SJCRH30 (cell line): ENCODE results near the gene JPT1. TPM values are rescaled to one million over a fixed set of nuclear protein-coding genes. Genes with fewer than 3 reads are reported as not detected.
"Not testable (repeated sequence)": the region's sequence is repeated elsewhere in the genome, so short reads cannot be mapped to it uniquely, and the experiment has no call there.

ENCODE experiments used
- DNase-seq, 2 experiments: peaks; one replicate each; pipeline ENCODE4 v3.0.0-alpha.2; 2015 to 2020
- H3K27ac ChIP-seq: fragments of 250-450 bp; sonication (Bioruptor Pico); 2 replicates; pipeline ENCODE4 v1.5.1; 2020; ENCODE audit warnings: mild to moderate bottlenecking, moderate library complexity
- H3K27me3 ChIP-seq: fragments of 250-450 bp; sonication (Bioruptor Pico); 2 replicates; pipeline ENCODE4 v1.5.1; 2020; ENCODE audit warnings: mild to moderate bottlenecking, moderate library complexity
- H3K36me3 ChIP-seq: fragments of 250-450 bp; sonication (Bioruptor Pico); 2 replicates; pipeline ENCODE4 v1.5.1; 2020; ENCODE audit warnings: mild to moderate bottlenecking, moderate library complexity
- H3K4me1 ChIP-seq: fragments of 250-450 bp; sonication (Bioruptor Pico); 2 replicates; pipeline ENCODE4 v1.5.1; 2020; ENCODE audit warnings: mild to moderate bottlenecking, moderate library complexity
- H3K4me3 ChIP-seq: fragments of 250-450 bp; sonication (Bioruptor Pico); 2 replicates; pipeline ENCODE4 v1.5.1; 2020; ENCODE audit warnings: mild to moderate bottlenecking, moderate library complexity
- H3K9me3 ChIP-seq: fragments of 250-450 bp; sonication (Bioruptor Pico); replicated peaks from 2 replicates; pipeline ENCODE4 v1.5.1; 2020; ENCODE audit warnings: mild to moderate bottlenecking, moderate library complexity
- total RNA-seq: library from RNA; depleted of rRNA; stranded (reverse); fragments of >200 nt; shearing (Covaris generic); gene quantifications from 2 replicates; pipeline ENCODE4 v1.2.3, GENCODE V29; 2014

The JPT1 gene
- total RNA-seq, 1 experiment from 2014 or later = 320 TPM

DNA sequence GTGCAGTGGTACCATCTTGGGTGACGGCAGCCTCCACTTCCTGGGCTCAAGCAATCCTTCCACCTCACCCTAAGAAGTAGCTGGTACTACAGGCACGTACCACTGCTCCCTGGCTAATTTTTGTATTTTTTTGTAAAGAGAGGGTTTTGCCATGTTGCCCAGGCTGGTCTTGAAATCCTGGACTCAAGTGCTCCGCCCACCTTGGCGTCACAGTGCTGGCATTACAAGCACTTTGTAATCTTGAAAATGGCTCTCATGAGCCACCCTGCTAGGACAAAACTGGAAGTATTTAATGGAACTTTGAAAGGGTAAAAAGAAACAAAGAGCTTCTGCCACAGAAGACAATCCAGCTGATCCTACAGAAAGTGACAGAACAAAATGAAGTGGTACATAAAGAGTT, 19.2 kb upstream of the JPT1 start:
- Histone ChIP-seq H3K9me3 (no peaks in the 10 kb centered on the region), H3K27ac (no peak overlapping the region), H3K36me3 (peaks cover 88% of the 10 kb centered on the region), H3K4me1 (no peaks in the 10 kb centered on the region), H3K4me3 (no peak overlapping the region), H3K27me3 (no peaks in the 10 kb centered on the region)
- no peak for DNase-seq

DNA sequence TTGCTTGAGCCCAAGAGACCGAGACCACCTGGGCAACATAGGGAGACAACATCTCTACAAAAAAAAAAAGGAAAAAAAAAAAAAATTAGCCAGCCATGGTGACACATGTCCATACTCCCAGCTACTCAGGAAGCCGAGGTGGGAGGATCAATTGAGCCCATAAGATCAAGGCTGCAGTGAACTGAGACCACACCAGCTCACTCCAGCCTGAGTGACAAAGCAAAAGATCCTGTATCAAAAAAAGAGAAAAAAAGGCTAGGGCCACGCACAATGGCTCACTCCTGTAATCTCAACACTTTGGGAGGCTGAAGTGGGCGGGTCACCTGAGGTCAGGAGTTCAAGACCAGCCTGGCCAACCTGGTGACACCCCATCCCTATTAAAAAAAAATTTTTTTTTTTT, 14.7 kb upstream of the JPT1 start:
- no peak for DNase-seq
- H3K4me3 ChIP-seq = no peak overlapping the region
- H3K27me3 ChIP-seq = no peaks in the 10 kb centered on the region
- peaks cover 92% of the 10 kb centered on the region for H3K36me3 ChIP-seq
- no peaks in the 10 kb centered on the region for H3K9me3 ChIP-seq
- no peaks in the 10 kb centered on the region for H3K4me1 ChIP-seq
- no peak overlapping the region for H3K27ac ChIP-seq

DNA sequence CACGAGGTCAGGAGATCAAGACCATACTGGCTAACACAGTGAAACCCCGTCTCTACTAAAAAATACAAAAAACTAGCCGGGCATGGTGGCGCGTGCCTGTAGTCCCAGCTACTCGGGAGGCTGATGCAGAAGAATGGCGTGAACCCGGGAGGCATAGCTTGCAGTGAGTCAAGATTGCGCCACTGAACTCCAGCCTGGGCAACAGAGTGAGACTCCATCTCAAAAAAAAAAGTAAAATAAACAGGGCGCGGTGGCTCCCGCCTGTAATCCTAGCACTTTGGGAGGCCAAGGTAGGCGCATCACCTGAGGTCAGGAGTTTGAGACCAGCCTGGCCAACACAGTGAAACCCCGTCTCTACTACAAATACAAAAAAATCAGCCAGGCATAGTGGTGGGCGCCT, 10.3 kb upstream of the JPT1 start:
- not testable (repeated sequence) for H3K9me3 ChIP-seq, H3K27me3 ChIP-seq, H3K4me3 ChIP-seq, DNase-seq, H3K27ac ChIP-seq, H3K4me1 ChIP-seq
- peaks cover 73% of the 10 kb centered on the region for H3K36me3 ChIP-seq

DNA sequence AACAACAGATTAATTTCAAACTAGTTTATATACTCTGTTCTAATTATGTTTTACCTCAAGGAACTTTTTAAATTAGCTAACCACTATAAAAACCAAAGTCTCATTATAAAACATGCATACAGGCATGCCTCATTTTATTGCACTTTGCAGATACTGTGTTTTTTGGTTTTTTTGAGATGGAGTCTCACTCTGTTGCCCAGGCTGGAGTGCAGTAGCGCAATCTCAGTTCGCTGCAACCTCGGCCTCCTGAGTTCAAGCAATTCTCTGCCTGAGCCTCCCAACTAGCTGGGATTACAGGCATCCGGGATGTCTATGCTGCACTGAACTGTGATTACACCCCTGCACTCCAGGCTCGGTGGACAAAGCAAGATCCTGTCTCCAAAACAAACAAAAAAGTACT, 8.8 kb upstream of the JPT1 start:
- Histone ChIP-seq H3K36me3 (peaks cover 62% of the 10 kb centered on the region), H3K27me3 (no peaks in the 10 kb centered on the region), H3K9me3 (no peaks in the 10 kb centered on the region), H3K4me3 (no peak overlapping the region), H3K4me1 (no peaks in the 10 kb centered on the region), H3K27ac (no peak overlapping the region)
- no peak for DNase-seq

DNA sequence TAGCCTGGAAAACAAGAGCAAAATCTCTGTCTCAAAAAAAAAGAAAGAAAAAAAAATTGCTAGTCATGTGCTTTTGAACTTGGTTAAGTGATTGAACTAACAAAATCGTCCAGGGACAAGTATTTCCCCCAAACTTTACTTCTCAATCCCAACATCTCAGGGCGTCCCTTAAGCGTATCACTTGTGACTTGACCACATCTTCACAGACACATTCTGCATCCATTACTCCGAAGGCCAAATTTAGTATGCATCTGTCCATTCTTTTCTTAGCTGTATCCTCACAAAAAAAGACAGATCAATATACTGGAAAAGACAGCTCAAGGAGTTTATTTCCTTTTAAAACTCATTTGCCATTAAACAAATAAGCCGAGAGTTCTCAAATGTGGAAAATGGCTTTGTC, 5.9 kb upstream of the JPT1 start:
- H3K9me3 ChIP-seq = no peaks in the 10 kb centered on the region
- no peak overlapping the region for H3K4me3 ChIP-seq
- no peak for DNase-seq
- peaks cover 6% of the 10 kb centered on the region for H3K4me1 ChIP-seq
- H3K27ac ChIP-seq = no peak overlapping the region
- H3K36me3 ChIP-seq = peaks cover 37% of the 10 kb centered on the region
- no peaks in the 10 kb centered on the region for H3K27me3 ChIP-seq

DNA sequence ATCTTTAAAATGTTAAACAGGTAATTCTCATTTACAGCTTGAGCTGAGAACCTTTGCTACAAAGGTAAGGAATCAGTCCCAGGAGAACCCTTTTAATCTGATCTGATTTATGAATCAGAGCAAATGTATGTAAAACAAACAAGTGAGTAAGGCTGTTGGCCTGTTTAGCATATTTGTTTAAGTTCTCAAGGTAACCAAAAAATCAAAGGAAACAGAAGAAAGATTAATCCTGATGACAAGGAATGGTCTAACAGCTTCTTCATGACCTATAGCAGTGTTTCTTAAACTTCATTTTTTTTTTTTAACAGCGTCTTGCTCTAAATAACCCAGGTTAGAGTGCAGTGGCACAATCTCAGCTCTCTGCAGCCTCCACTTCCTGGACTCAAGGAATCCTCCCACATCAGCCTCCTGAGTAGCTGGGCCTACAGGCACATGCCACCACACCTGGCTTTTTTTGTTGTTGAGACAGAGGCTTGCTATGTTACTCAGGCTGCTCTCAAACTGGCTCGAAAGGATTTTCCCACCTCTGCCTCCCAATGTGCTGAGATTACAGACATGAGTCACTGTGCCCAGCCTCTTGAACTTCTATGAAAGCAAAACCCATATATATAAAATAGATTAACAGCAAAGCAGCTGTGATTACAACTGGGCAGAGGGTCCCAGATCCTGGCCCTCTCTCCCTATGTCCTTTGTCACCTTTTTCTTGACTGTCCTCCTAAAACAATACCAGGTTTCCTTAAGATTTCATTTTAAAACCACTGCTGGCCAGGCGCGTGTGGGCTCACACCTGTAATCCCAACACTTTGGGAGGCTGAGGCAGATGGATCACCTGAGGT, 5.1 kb upstream of the JPT1 start:
- Histone ChIP-seq H3K9me3 (no peaks in the 10 kb centered on the region), H3K4me1 (peaks cover 12% of the 10 kb centered on the region)
- DNase-seq = no peak

DNA sequence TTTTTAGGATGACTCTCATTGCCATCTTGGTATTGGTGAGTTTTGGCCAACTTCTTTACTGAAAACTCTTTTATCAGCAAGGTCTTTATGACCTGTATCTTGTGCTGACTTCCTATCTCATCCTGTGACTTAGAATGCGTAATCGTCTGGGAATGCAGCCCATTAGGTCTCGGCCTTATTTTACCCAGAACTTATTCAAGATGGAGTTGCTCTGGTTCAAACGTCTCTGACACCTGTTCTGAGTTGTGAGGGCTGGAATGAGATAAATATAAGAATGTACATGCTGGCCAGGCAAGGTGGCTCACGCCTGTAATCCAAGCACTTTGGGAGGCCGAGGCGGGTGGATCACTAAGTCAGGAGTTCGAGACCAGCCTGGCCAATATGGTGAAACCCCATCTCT, 4.2 kb upstream of the JPT1 start:
- H3K4me3 ChIP-seq, DNase-seq, H3K27ac ChIP-seq, H3K27me3 ChIP-seq, H3K9me3 ChIP-seq: not testable (repeated sequence)
- Histone ChIP-seq H3K36me3 (peaks cover 20% of the 10 kb centered on the region), H3K4me1 (peaks cover 12% of the 10 kb centered on the region)

More for the DNA sequence above, 5.1 kb upstream of the JPT1 start:
- Histone ChIP-seq H3K27ac (no peak overlapping the region), H3K4me3 (no peak overlapping the region), H3K36me3 (peaks cover 29% of the 10 kb centered on the region), H3K27me3 (no peaks in the 10 kb centered on the region)

DNA sequence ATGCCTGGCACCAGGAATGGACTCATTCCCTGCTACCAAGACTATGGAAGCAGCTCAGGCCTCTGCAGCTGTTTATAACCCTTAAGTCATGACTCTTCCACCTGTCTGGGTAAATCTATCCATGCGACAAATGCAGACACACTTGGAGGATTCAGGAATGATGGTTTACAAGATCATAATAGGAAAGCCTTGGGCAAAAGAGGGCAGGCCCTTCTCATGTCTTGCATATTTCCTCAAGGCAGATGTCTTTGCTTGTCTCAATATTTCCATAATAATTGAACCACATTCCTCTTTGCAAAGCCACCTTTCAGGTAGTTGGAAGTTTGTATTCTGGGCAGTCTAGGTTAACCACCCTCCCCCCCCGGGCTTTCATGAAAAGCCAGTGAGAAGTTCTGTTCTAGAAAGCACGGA, 884 bp upstream of the JPT1 start:
- Histone ChIP-seq H3K4me3 (peak overlapping the region; percentile 77), H3K4me1 (peaks cover 17% of the 10 kb centered on the region), H3K9me3 (no peaks in the 10 kb centered on the region), H3K27ac (peak overlapping the region; percentile 89), H3K36me3 (peaks cover 5% of the 10 kb centered on the region), H3K27me3 (no peaks in the 10 kb centered on the region)
- peak; percentile 87 to 96 for DNase-seq

DNA sequence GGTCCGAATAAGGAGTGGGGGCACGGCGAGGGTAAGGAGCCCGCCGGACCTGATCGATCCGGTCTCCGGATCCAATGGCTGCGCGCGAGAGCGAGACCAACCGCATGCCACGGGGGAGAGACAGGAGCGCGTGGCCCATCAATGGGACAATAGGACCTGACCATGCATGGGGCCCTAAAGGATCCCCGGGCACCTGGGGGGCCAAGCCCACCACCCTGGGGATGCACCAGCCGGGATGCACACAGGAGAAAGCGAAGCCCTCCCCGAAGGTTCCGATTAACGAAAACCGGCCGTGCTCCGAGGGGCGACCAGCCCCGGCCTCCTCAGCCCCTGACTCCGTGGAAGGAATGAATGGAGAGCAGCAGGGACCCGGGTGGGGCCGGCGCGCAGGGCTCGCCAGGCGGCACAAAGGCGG, 525 bp downstream of the JPT1 start:
- Histone ChIP-seq H3K4me3 (peak overlapping the region; percentile 77), H3K27ac (peak overlapping the region; percentile 89), H3K27me3 (no peaks in the 10 kb centered on the region), H3K9me3 (no peaks in the 10 kb centered on the region), H3K36me3 (peaks cover 5% of the 10 kb centered on the region), H3K4me1 (peaks cover 17% of the 10 kb centered on the region)
- DNase-seq = peak; percentile 35 to 52

DNA sequence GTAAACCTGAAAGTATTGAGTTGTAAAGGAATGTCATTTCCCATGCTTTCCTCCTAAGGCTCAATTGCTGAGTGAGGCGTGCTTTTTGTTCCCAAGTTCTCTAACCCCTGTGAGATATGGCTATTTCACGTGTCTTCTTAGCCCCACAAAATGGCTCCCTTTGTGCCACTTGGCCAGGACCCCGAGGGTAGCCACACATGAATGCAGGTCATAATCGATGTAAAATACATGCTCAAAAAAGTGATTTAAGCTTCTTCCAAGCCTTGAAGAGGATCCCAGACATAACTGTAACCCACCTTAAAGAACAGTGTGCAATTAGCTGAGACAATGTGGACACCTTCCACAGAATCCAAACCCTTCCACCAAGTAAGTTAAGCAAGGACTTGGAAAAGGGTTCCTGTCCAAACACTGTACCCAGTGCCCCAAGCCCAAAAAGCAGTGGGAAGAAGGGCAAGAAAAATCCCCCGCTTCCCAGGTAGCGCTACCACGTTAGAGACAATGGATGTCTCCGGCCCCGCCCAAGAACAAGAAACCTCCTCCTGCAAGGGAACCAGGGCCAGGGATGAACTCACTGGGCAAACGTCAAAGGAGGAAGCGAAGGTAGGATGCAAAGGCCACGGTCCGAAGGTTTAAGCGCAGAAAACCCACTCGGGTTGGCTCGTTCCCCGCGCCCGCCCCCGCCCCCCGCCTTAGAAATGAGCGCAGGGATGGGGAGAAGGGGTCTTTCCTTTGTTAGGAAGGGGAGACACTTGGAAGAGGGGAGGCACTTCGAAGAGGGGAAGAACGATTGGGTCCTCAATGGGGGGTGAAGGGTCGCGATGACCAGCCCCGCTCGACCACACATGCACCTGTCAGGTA, 1.2 kb downstream of the JPT1 start:
- Histone ChIP-seq H3K36me3 (peaks cover 12% of the 10 kb centered on the region), H3K9me3 (no peaks in the 10 kb centered on the region), H3K4me1 (peaks cover 17% of the 10 kb centered on the region), H3K27me3 (no peaks in the 10 kb centered on the region), H3K27ac (peak overlapping the region; percentile 89), H3K4me3 (peak overlapping the region; percentile 77)
- peak; percentile 58 to 65 for DNase-seq

DNA sequence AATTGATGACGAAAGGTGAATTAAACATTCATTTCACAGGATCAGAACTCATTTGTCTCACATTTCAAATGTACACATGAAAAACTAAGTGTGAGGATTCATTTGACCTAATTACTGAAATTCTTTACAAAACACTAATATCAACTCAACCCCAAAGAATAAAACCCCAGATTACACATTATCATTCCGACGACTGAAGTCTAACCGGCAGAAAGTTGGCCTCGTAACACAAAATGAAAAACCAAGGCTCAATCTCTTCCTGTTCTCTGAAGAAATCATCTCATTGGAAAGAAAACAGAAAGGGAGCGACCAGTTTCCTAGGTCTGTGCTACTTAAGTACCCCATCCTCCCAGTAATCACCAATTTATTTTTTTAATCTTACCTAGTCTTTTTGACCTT, 1.8 kb downstream of the JPT1 start:
- H3K9me3 ChIP-seq = no peaks in the 10 kb centered on the region
- peak overlapping the region; percentile 77 for H3K4me3 ChIP-seq
- no peaks in the 10 kb centered on the region for H3K27me3 ChIP-seq
- peaks cover 17% of the 10 kb centered on the region for H3K4me1 ChIP-seq
- H3K27ac ChIP-seq = peak overlapping the region; percentile 89
- no peak for DNase-seq
- H3K36me3 ChIP-seq = peaks cover 18% of the 10 kb centered on the region

DNA sequence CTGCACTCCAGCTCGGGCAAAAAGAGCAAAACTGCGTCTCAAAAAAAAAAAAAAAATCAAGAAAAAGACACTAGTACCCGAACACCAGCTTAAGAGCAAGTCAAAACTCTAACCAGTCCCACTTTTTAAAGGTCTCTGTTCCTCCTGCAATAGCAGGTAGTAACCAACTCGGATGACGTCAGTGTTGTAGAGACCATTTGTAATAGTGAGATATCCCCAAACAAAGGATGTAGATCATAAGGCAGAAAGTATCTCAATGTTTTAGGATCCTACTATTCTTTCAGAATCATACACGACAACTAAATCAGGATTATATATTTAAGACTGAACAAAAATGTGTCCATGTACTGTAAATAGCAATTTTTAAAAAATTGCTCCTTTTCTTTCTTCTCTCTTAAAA, 2.4 kb downstream of the JPT1 start:
- Histone ChIP-seq H3K27ac (peak overlapping the region; percentile 89; the same call in 1 of the 2 replicates), H3K4me3 (peak overlapping the region; percentile 77), H3K27me3 (no peaks in the 10 kb centered on the region), H3K36me3 (peaks cover 24% of the 10 kb centered on the region), H3K9me3 (no peaks in the 10 kb centered on the region), H3K4me1 (peaks cover 17% of the 10 kb centered on the region)
- DNase-seq = no peak

DNA sequence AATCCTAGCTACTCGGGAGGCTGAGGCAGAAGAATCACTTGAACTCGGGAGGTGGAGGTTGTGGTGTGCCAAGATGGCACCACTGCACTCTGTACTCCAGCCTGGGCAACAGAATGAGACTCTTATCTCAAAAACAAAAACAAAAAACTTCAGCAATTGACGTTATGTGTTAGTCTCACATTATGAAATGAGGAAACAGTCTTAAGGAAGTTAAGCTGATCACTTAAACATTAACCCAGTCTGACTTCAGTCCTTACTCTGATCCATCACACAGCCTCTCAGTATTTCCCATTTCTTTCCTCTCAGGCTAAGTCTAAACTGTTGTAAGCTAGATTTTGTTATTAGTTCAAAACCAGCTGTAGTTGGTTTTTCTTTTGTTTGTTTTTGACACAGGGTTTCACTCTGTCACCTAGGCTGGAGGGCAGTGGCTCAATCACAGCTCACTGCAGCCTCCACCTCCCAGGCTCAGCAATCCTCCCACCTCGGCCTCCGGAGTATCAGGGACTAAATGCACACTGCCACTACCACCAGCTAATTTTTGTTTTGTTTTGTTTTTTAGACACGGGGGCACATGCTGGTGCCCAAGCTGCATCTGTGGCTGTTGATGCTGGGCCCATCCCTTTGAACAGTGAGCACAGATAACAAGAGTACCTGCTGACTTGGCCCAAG, 6.3 kb downstream of the JPT1 start:
- Histone ChIP-seq H3K9me3 (no peaks in the 10 kb centered on the region), H3K4me1 (peaks cover 5% of the 10 kb centered on the region; the same call in 1 of the 2 replicates), H3K27me3 (no peaks in the 10 kb centered on the region), H3K36me3 (peaks cover 62% of the 10 kb centered on the region), H3K4me3 (no peak overlapping the region), H3K27ac (no peak overlapping the region)
- DNase-seq = no peak

DNA sequence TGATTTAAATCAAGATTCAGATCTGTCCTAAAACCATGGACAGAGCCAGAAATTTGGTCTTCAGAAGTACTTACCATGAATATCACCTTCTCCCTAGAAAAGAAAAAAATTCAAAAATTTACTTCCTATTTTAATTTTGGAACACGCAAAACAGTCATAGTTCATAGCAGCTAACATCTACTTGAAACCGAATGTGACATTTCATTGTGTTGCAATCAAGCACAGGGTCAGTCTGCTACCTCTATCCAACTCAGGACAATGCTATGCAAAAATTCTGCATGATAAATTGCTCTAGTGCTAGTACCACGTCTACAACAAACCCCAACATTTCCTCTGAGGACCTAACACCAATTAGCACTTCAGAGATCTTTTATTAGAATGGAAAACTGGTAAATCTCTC, 7.7 kb downstream of the JPT1 start:
- no peak overlapping the region for H3K27ac ChIP-seq
- H3K36me3 ChIP-seq = peaks cover 73% of the 10 kb centered on the region
- no peak overlapping the region for H3K4me3 ChIP-seq
- DNase-seq = no peak
- no peaks in the 10 kb centered on the region for H3K27me3 ChIP-seq
- no peaks in the 10 kb centered on the region for H3K4me1 ChIP-seq
- no peaks in the 10 kb centered on the region for H3K9me3 ChIP-seq
